ENCODE data around the gene SLC25A27.

Gene SLC25A27

GRCh38 chr6:46652603-46653438, at the start of gene SLC25A27, which contains the start of gene CYP39A1 (continued):
- TF ChIP-seq, protein P1, sequence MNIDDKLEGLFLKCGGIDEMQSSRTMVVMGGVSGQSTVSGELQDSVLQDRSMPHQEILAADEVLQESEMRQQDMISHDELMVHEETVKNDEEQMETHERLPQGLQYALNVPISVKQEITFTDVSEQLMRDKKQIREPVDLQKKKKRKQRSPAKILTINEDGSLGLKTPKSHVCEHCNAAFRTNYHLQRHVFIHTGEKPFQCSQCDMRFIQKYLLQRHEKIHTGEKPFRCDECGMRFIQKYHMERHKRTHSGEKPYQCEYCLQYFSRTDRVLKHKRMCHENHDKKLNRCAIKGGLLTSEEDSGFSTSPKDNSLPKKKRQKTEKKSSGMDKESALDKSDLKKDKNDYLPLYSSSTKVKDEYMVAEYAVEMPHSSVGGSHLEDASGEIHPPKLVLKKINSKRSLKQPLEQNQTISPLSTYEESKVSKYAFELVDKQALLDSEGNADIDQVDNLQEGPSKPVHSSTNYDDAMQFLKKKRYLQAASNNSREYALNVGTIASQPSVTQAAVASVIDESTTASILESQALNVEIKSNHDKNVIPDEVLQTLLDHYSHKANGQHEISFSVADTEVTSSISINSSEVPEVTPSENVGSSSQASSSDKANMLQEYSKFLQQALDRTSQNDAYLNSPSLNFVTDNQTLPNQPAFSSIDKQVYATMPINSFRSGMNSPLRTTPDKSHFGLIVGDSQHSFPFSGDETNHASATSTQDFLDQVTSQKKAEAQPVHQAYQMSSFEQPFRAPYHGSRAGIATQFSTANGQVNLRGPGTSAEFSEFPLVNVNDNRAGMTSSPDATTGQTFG (tag by site-specific recombination; IDR thresholded peaks at IDR 0.05; ENCODE audit: borderline replicate concordance) = no peak
- TF ChIP-seq ZNF311 (tag by site-specific recombination; IDR thresholded peaks at IDR 0.05; ENCODE audit: borderline replicate concordance) (no peak), GLI2 (tag by site-specific recombination; IDR thresholded peaks at IDR 0.05; ENCODE audit: borderline replicate concordance, low read depth) (no peak), ZNF214 (tag by site-specific recombination; IDR thresholded peaks at IDR 0.05; ENCODE audit: borderline replicate concordance) (no peak), ZNF776 (tag by site-specific recombination; IDR thresholded peaks at IDR 0.05; ENCODE audit: borderline replicate concordance) (no peak), SP7 (tag by site-specific recombination; IDR thresholded peaks at IDR 0.05) (peak; percentile 10; the same call in 1 of the 2 replicates), ZNF692 (tag by site-specific recombination; IDR thresholded peaks at IDR 0.05) (peak; percentile 33; the same call in 1 of the 2 replicates), ZNF169 (tag by site-specific recombination; IDR thresholded peaks at IDR 0.05) (no peak), ZBTB20 (tag by site-specific recombination; IDR thresholded peaks at IDR 0.05) (peak; percentile 85), TCF7L2 (IDR thresholded peaks at IDR 0.05; ENCODE audit: borderline replicate concordance, low read depth, low read length) (no peak), ZNF623 (tag by site-specific recombination; IDR thresholded peaks at IDR 0.05) (no peak), ZIC2 (tag by site-specific recombination; IDR thresholded peaks at IDR 0.05) (peak; percentile 54), MEIS1 (CRISPR knock-in tag; IDR thresholded peaks at IDR 0.05; ENCODE audit: borderline replicate concordance) (no peak), FEZF1 (tag by site-specific recombination; IDR thresholded peaks at IDR 0.05) (no peak), ZNF514 (tag by site-specific recombination; IDR thresholded peaks at IDR 0.05) (no peak), ZNF549 (tag by site-specific recombination; IDR thresholded peaks at IDR 0.05) (no peak), ZFHX2 (tag by site-specific recombination; conservative IDR thresholded peaks at IDR 0.05) (peak; percentile 94), ZNF792 (tag by site-specific recombination; IDR thresholded peaks at IDR 0.05) (no peak), ZNF701 (tag by site-specific recombination; IDR thresholded peaks at IDR 0.05) (no peak), SP3 (tag by site-specific recombination; IDR thresholded peaks at IDR 0.05) (peak; percentile 84), ZNF274 (IDR thresholded peaks at IDR 0.05; ENCODE audit: low read length) (no peak), ZNF274 (tag by site-specific recombination; IDR thresholded peaks at IDR 0.05; ENCODE audit: borderline replicate concordance) (no peak), GLIS1 (tag by site-specific recombination; IDR thresholded peaks at IDR 0.05) (peak; percentile 47; the same call in 1 of the 2 replicates), ZNF596 (tag by site-specific recombination; IDR thresholded peaks at IDR 0.05) (no peak), ZNF660 (tag by site-specific recombination; IDR thresholded peaks at IDR 0.05) (peak; percentile 62; the same call in 1 of the 2 replicates), ZNF768 (tag by site-specific recombination; IDR thresholded peaks at IDR 0.05) (no peak), ZNF48 (tag by site-specific recombination; IDR thresholded peaks at IDR 0.05) (no peak)
- TF ChIP-seq, protein P2, sequence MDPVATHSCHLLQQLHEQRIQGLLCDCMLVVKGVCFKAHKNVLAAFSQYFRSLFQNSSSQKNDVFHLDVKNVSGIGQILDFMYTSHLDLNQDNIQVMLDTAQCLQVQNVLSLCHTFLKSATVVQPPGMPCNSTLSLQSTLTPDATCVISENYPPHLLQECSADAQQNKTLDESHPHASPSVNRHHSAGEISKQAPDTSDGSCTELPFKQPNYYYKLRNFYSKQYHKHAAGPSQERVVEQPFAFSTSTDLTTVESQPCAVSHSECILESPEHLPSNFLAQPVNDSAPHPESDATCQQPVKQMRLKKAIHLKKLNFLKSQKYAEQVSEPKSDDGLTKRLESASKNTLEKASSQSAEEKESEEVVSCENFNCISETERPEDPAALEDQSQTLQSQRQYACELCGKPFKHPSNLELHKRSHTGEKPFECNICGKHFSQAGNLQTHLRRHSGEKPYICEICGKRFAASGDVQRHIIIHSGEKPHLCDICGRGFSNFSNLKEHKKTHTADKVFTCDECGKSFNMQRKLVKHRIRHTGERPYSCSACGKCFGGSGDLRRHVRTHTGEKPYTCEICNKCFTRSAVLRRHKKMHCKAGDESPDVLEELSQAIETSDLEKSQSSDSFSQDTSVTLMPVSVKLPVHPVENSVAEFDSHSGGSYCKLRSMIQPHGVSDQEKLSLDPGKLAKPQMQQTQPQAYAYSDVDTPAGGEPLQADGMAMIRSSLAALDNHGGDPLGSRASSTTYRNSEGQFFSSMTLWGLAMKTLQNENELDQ (tag by site-specific recombination; IDR thresholded peaks at IDR 0.05; ENCODE audit: low read depth) = no peak
- TF ChIP-seq, protein P3, sequence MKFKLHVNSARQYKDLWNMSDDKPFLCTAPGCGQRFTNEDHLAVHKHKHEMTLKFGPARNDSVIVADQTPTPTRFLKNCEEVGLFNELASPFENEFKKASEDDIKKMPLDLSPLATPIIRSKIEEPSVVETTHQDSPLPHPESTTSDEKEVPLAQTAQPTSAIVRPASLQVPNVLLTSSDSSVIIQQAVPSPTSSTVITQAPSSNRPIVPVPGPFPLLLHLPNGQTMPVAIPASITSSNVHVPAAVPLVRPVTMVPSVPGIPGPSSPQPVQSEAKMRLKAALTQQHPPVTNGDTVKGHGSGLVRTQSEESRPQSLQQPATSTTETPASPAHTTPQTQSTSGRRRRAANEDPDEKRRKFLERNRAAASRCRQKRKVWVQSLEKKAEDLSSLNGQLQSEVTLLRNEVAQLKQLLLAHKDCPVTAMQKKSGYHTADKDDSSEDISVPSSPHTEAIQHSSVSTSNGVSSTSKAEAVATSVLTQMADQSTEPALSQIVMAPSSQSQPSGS (tag by site-specific recombination; IDR thresholded peaks at IDR 0.05; ENCODE audit: low read depth) = no peak
- TF ChIP-seq, protein P4, sequence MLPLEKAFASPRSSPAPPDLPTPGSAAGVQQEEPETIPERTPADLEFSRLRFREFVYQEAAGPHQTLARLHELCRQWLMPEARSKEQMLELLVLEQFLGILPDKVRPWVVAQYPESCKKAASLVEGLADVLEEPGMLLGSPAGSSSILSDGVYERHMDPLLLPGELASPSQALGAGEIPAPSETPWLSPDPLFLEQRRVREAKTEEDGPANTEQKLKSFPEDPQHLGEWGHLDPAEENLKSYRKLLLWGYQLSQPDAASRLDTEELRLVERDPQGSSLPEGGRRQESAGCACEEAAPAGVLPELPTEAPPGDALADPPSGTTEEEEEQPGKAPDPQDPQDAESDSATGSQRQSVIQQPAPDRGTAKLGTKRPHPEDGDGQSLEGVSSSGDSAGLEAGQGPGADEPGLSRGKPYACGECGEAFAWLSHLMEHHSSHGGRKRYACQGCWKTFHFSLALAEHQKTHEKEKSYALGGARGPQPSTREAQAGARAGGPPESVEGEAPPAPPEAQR (tag by site-specific recombination; IDR thresholded peaks at IDR 0.05) = no peak
